Lung (tissue), 12 donors: Measurements from ENCODE around the gene MAS1L. TPM values are rescaled to one million over a fixed set of nuclear protein-coding genes. Genes with fewer than 3 reads are reported as not detected.

Experiments used
- ATAC-seq: fragments of 200-7000 bp; cut with Tn5 transposase; one replicate; pipeline ENCODE4 v1.9.1; 2020; ENCODE audit warnings: moderate number of reproducible peaks; ENCODE audit not compliant: insufficient read depth, low FRiP score
- DNase-seq, 3 donors: peaks; one replicate each; pipeline ENCODE4 v3.0.0-alpha.2; 2013 to 2017
- H3K27ac ChIP-seq, 2 donors: one replicate each; pipeline ENCODE4 v1.5.1; 2013; ENCODE audit warnings: mild to moderate bottlenecking in 2 of 2, moderate library complexity in 2 of 2, control low read depth in 1 of 2, inconsistent platforms in 1 of 2, low read depth in 1 of 2, low read length in 1 of 2
- H3K27me3 ChIP-seq, 3 donors: one replicate each; pipeline ENCODE4 v1.5.1; 2013; ENCODE audit warnings: low read length in 2 of 3; ENCODE audit not compliant: control insufficient read depth in 3 of 3, insufficient read depth in 3 of 3
- H3K36me3 ChIP-seq, 4 donors: one replicate each; pipeline ENCODE4 v1.5.1; 2013; ENCODE audit warnings: low read length in 4 of 4, mild to moderate bottlenecking in 1 of 4, moderate library complexity in 1 of 4; ENCODE audit not compliant: control insufficient read depth in 4 of 4, insufficient read depth in 4 of 4
- H3K4me1 ChIP-seq, 5 donors: one replicate each; pipeline ENCODE4 v1.5.1; 2013; ENCODE audit warnings: low read length in 5 of 5, mild to moderate bottlenecking in 2 of 5, moderate library complexity in 1 of 5; ENCODE audit not compliant: control insufficient read depth in 5 of 5, insufficient read depth in 5 of 5
- H3K4me3 ChIP-seq: one replicate; pipeline ENCODE4 v1.5.1; 2013; ENCODE audit warnings: mild to moderate bottlenecking, control low read depth, moderate library complexity
- H3K9ac ChIP-seq, 2 donors: one replicate each; pipeline ENCODE4 v1.5.1; 2013; ENCODE audit warnings: low read length in 2 of 2, control low read depth in 1 of 2; ENCODE audit not compliant: insufficient read depth in 1 of 2
- H3K9me3 ChIP-seq, 4 donors: one replicate each; pipeline ENCODE4 v1.5.1; 2013; ENCODE audit warnings: low read length in 3 of 4, mild to moderate bottlenecking in 1 of 4, moderate library complexity in 1 of 4; ENCODE audit not compliant: control insufficient read depth in 4 of 4, insufficient read depth in 3 of 4
- CTCF ChIP-seq: IDR thresholded peaks from 2 replicates; pipeline ENCODE4 v1.5.1; 2012; ENCODE audit warnings: mild to moderate bottlenecking; ENCODE audit errors: control extremely low read depth, extremely low read depth
- WGBS, 2 donors: extraction: QIAGEN DNeasy Blood & Tissue Kit; methylation state at CpG; one replicate each; pipeline ENCODE4 v1.1.7; 2013; 5-methylcytosine and 5-hydroxymethylcytosine counted together
- polyA plus RNA-seq, 2 donors: library from polyadenylated mRNA; stranded (reverse); fragments of 200-250 nt; gene quantifications; one replicate each; pipeline ENCODE4 v1.2.1, GENCODE V29; 2013
- total RNA-seq, 2 donors: library from RNA; depleted of rRNA in 1 of 2; stranded (reverse); fragments of >200 nt in 1 of 2; gene quantifications; one replicate each; pipeline ENCODE4 v1.2.1, GENCODE V29; 2014 to 2021
- donor health status: control.
- donor health status: control.
- donor health status: Bipolar disorder and iron deficiency.
- donor health status: healthy.
- donor health status: DM: yes; HTN: yes; CAD: no.

The MAS1L gene
- total and polyA plus RNA-seq, 4 donors: not detected

GRCh38 chr6:29528300-29528931 is 40.7 kb upstream of the MAS1L start:
- no peak overlapping the region for H3K27ac ChIP-seq
- 75% methylated on average over 5 of the region's 5 CpGs for WGBS, 2 donors
- no peaks in the 10 kb centered on the region for H3K4me1 ChIP-seq
- no peaks in the 10 kb centered on the region for H3K36me3 ChIP-seq
- TF ChIP-seq CTCF: no peak
- H3K9ac ChIP-seq: no peak overlapping the region
- DNase-seq: no peak
- no peak overlapping the region for H3K4me3 ChIP-seq
- no peaks in the 10 kb centered on the region for H3K27me3 ChIP-seq
- no peaks in the 10 kb centered on the region for H3K9me3 ChIP-seq
- no peak for ATAC-seq

- ATAC-seq (no peak), DNase-seq (no peak)
- WGBS, 2 donors: 76 to 83% methylated on average over 2 of the region's 2 CpGs
- no peaks in the 10 kb centered on the region for H3K4me1 ChIP-seq
- H3K27ac ChIP-seq: no peak overlapping the region
- no peak for TF ChIP-seq CTCF
- H3K9me3 ChIP-seq: no peaks in the 10 kb centered on the region
- no peak overlapping the region for H3K9ac ChIP-seq
- H3K4me3 ChIP-seq: no peak overlapping the region
- H3K27me3 ChIP-seq: no peaks in the 10 kb centered on the region
- no peaks in the 10 kb centered on the region for H3K36me3 ChIP-seq
Observed at GRCh38 chr6:29527564-29527963, 39.8 kb upstream of the MAS1L start.

- no peak for DNase-seq
- Histone ChIP-seq H3K4me3 (no peak overlapping the region), H3K9me3 (no peaks in the 10 kb centered on the region), H3K36me3 (no peaks in the 10 kb centered on the region), H3K9ac (no peak overlapping the region), H3K27ac (no peak overlapping the region), H3K4me1 (no peaks in the 10 kb centered on the region), H3K27me3 (no peaks in the 10 kb centered on the region)
- 68 to 82% methylated on average over 1 of the region's 1 CpG for WGBS, 2 donors
- ATAC-seq: no peak
- TF ChIP-seq CTCF: no peak
Observed at GRCh38 chr6:29527126-29527525, 39.4 kb upstream of the MAS1L start.

- no peak for TF ChIP-seq CTCF
- Histone ChIP-seq H3K4me3 (no peak overlapping the region), H3K9ac (no peak overlapping the region), H3K27me3 (no peaks in the 10 kb centered on the region), H3K4me1 (no peaks in the 10 kb centered on the region), H3K9me3 (no peaks in the 10 kb centered on the region), H3K36me3 (no peaks in the 10 kb centered on the region), H3K27ac (no peak overlapping the region)
- no peak for ATAC-seq
- 0% methylated on average over 1 of the region's 1 CpG for WGBS, 2 donors
- DNase-seq: no peak
Observed at GRCh38 chr6:29525311-29525639, 37.5 kb upstream of the MAS1L start.
